Measurements from ENCODE around the gene SPOPL.

SPOPL gene

DNA sequence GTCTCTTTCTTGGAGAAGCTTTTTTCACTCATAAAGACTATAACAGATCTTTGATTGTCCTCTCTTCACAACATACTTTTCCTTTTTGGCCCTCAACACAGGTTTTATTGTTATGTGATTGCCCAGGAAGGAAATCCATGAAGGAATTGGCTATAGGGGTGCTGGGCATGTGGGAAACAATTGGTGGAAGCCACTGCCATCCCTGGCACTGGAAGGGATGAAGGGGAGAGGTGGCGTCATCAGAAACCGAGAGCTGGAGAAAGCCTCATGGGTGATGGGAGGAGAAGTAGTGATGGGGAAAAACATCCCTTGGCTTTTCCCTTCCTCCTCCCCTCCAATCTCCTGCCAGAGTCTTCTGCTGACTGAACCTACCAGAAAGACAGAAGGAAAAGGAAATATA lies 106.2 kb downstream of the SPOPL start:
- DNase-seq: no peak

DNA sequence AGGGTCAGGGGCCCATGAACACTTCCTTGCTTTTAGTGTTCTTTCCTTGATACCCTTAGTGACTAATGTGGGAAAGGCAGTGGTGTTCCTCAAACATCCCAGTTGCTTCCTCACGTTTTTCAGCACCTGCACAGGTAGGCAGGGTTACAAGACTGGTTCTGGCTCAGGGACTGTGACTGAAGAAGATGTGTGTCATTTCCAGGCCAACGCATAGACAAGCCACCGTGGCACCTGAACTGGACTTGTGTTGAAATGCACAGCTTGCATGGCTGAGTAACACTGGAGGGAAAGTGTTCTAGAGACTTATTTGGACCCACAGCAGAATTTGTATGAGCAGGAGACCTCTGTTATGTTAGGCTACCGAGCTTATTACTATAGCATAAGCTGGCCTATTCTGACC lies 107.9 kb downstream of the SPOPL start:
- DNase-seq: no peak

DNA sequence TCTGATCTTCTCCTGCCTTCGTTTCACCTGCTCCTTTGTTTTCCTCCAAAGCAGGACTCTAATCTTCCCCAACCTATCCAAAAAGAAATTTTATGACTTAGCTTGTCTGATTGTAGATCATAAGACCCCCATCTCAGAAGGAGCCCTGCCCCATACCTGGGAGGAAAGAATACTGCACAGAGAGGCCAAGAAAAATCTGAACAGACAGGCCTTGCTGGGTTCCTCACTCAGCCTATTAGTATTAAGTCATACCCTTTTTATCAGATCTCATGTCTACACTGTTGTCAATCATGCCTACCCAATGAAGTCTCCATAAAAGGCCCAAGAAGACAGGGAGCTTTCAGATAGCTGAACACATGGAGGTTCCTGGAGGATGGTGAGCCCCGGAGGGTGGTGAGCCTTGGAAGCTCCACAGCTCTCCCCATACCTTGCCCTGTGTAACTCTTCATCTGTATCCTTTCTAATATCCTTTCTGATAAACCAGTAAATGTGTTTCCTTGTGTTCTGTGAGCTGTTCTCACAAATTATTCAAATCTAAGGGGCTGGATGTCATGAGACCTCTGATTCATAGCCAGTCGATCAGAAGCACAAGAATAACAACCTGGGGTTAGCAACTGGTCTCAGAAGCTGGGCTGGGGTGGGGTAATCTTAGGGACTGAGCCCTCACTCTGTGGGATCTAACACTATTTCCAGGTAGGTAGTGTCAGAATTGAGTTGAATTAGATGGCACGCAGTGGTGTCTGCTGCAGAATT lies 108.8 kb downstream of the SPOPL start:
- no peak for DNase-seq

DNA sequence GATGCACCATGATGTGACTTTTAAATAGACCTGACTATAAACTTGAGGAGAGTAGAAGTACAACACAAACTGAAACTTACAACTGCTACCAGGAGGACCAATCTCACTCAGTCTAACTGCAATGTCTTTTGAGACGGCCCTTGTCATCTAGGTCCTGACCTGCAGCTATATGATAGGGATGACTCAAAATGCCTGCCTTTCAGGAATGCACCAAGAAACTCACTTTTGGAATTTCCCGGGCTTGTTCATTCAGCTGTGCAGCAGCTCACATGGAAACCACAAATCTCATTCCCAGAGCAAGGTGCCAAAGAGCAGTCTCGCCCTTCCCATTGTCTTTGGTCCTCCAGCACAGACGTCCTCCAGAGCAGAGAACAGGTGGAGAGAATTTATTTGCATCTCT lies 113.7 kb downstream of the SPOPL start:
- DNase-seq: no peak

DNA sequence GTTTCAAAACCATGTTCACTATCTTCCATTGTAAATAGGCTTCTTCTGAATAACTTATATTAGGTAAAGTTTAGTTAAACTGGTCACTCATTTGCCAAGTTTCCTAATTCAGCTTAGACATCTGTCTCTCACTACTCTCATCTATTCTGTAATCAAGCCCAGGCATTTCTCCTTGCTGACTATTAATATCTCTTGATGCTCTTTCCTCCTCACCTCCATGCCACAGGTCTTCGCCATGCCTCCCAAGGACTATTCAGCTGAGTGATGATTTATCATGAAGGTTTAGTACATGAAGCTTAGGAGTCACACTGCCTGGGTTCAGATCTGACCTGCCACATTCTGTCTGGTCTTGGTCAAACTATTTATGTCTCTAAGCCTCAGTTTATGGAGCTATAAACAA lies 115.5 kb downstream of the SPOPL start:
- DNase-seq: no peak

DNA sequence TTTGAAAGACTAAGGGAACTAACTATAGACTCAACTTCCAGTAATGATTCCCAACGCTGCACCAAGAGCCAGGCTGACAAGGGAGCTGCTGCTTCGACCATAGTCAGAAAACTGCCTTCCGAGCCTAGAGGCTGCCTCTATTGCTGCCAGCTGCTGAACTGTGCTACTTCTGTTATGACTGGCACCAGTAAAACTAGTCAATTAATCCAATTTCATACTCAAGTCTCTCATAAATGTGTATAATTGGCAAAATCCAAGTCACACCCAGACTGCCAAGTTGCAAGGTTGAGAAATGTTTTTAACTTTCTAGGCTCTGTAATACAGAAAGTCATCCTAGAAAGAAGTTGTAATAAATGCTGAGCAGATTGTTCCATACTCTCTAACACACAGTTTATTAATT lies 117.4 kb downstream of the SPOPL start:
- no peak for DNase-seq

DNA sequence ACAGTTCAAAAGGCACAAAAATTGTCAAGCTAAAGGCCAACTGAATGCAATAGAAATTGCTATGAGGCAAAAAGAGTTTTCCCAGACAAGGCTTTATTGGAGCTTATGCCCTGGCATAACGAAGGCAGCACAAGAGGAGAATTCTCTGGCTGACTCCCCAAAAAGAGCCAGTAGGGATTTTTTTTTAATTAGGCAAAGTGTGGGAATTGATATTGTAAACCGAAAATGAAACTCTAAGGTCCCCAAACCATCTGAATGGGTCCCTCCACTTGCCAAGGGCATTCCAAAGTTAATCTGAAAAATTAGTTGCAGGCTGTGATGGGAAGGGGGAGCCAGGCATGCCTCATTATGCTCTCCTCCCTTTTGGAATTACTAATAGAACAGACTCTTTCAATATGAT lies 118.9 kb downstream of the SPOPL start:
- no peak for DNase-seq

DNA sequence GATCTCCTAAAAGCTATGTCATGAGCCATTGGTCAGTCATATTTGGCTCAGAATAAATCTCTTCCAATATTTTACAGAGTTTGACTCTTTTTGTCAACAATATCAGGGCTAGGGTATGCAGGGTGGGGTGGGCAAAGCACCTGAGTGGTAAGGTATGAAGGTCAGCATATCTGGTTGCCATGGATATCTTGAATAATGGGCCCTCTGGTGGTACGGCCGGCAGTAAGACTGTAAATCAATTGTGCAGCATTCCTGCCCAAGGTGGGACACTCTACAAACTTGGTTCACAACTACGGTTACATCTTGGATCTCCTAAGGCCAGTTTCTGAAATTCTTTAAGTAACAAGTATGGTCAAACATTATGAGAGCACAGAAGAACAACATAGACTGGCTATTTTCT lies 119.6 kb downstream of the SPOPL start:
- DNase-seq: no peak

DNA sequence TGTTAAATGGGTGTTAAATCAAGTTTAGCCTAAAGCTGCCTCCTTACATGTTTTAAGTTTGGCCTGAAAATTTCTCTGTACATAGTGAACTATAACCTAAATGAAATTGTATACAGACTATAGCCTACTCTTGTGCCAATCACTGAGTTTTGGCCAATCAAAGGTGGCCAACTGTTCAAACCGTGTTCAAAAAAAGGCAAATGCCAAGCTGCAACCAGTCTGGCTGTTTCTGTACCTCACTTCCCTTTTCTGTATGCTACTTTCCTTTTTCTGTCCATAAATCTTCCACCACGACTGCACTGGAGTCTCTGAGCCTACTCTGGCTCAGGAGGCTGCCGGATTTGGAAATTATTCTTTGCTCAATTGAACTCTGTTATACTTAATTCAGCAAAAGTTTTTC lies 121.0 kb downstream of the SPOPL start:
- DNase-seq: no peak
